ENCODE results near the gene POU3F1.

DNA sequence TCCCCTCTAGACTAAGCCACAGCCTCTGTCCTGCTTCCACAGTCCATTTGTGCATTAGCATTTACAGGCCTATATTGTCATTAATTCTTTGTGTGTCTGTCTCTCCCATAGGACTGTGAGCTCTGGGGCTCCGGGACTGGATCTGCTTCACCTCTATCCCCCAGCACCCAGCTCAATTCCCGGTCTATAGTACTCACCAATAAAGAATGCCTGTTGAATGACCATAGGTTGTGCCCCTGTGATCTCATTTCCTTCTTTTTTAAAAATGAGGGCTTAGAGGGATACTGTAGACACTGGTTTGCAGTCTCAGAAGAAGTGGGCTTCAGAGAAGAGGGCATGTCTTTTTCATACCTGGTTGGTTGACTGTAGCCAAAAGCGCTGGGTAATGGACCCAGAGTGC lies 8.8 kb upstream of the POU3F1 start:
- TF ChIP-seq, protein P1, sequence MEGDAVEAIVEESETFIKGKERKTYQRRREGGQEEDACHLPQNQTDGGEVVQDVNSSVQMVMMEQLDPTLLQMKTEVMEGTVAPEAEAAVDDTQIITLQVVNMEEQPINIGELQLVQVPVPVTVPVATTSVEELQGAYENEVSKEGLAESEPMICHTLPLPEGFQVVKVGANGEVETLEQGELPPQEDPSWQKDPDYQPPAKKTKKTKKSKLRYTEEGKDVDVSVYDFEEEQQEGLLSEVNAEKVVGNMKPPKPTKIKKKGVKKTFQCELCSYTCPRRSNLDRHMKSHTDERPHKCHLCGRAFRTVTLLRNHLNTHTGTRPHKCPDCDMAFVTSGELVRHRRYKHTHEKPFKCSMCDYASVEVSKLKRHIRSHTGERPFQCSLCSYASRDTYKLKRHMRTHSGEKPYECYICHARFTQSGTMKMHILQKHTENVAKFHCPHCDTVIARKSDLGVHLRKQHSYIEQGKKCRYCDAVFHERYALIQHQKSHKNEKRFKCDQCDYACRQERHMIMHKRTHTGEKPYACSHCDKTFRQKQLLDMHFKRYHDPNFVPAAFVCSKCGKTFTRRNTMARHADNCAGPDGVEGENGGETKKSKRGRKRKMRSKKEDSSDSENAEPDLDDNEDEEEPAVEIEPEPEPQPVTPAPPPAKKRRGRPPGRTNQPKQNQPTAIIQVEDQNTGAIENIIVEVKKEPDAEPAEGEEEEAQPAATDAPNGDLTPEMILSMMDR (IDR thresholded peaks at IDR 0.05): no peak
- TF ChIP-seq POLR2A (IDR thresholded peaks at IDR 0.05): no peak

All from Peyer's patch (tissue), 4 donors.